BLaER1 (cell line): ENCODE measurements around the gene YJU2.
"Not testable (repeated sequence)": the region's sequence is repeated elsewhere in the genome, so short reads cannot be mapped to it uniquely, and the experiment has no call there.

Source experiments
- H3K27ac ChIP-seq: shearing (Covaris generic); formaldehyde crosslinking; 2 replicates; pipeline ENCODE4 v1.8.1; 2022
- H3K27me3 ChIP-seq: shearing (Covaris generic); formaldehyde crosslinking; 2 replicates; pipeline ENCODE4 v1.8.1; 2022
- H3K36me3 ChIP-seq: shearing (Covaris generic); formaldehyde crosslinking; 2 replicates; pipeline ENCODE4 v1.8.1; 2022
- H3K4me1 ChIP-seq: shearing (Covaris generic); formaldehyde crosslinking; 2 replicates; pipeline ENCODE4 v1.8.1; 2022
- H3K4me2 ChIP-seq: shearing (Covaris generic); formaldehyde crosslinking; 2 replicates; pipeline ENCODE4 v1.8.1; 2022
- H3K4me3 ChIP-seq: shearing (Covaris generic); formaldehyde crosslinking; 2 replicates; pipeline ENCODE4 v1.8.1; 2022
- H3K9ac ChIP-seq: shearing (Covaris generic); formaldehyde crosslinking; 2 replicates; pipeline ENCODE4 v1.8.1; 2022
- H3K9me3 ChIP-seq: shearing (Covaris generic); formaldehyde crosslinking; 2 replicates; pipeline ENCODE4 v1.8.1; 2022
- H4K20me1 ChIP-seq: shearing (Covaris generic); formaldehyde crosslinking; 2 replicates; pipeline ENCODE4 v1.8.1; 2022
- Cebpa-rat ChIP-seq: shearing (Covaris generic); IDR thresholded peaks from 2 replicates; pipeline ENCODE4 v1.8.1; 2022

The YJU2 gene

GRCh38 chr19:4267101-4267900 lies 20.4 kb downstream of the YJU2 start:
- Histone ChIP-seq H4K20me1 (peaks cover 9% of the 10 kb centered on the region), H3K36me3 (peaks cover 85% of the 10 kb centered on the region), H3K4me2 (peak overlapping the region; percentile 33; the same call in 1 of the 2 replicates)

GRCh38 chr19:4267901-4268815 lies 21.3 kb downstream of the YJU2 start:
- peaks cover 38% of the 10 kb centered on the region for H3K4me1 ChIP-seq
- TF ChIP-seq Cebpa-rat = no peak
- no peak overlapping the region for H3K9ac ChIP-seq
- peaks cover 77% of the 10 kb centered on the region for H3K36me3 ChIP-seq
- H3K4me2 ChIP-seq = no peak overlapping the region
- no peaks in the 10 kb centered on the region for H3K27me3 ChIP-seq
- peaks cover 9% of the 10 kb centered on the region for H4K20me1 ChIP-seq
- H3K9me3 ChIP-seq = no peaks in the 10 kb centered on the region
- no peak overlapping the region for H3K27ac ChIP-seq
- no peak overlapping the region for H3K4me3 ChIP-seq

More at GRCh38 chr19:4267101-4267900, 20.4 kb downstream of the YJU2 start:
- H3K27me3 ChIP-seq = no peaks in the 10 kb centered on the region
- H3K27ac ChIP-seq = no peak overlapping the region
- H3K4me1 ChIP-seq = peaks cover 39% of the 10 kb centered on the region
- H3K9me3 ChIP-seq = no peaks in the 10 kb centered on the region
- no peak overlapping the region for H3K4me3 ChIP-seq
- no peak for TF ChIP-seq Cebpa-rat
- no peak overlapping the region for H3K9ac ChIP-seq

GRCh38 chr19:4268816-4269430 lies 22.0 kb downstream of the YJU2 start:
- Histone ChIP-seq H3K9ac (no peak overlapping the region), H4K20me1 (peaks cover 9% of the 10 kb centered on the region), H3K4me2 (no peak overlapping the region), H3K36me3 (peaks cover 69% of the 10 kb centered on the region), H3K9me3 (no peaks in the 10 kb centered on the region), H3K27ac (no peak overlapping the region), H3K4me3 (no peak overlapping the region), H3K27me3 (no peaks in the 10 kb centered on the region), H3K4me1 (peaks cover 30% of the 10 kb centered on the region)
- no peak for TF ChIP-seq Cebpa-rat

GRCh38 chr19:4272894-4273293 lies 26.0 kb downstream of the YJU2 start:
- Histone ChIP-seq H4K20me1 (no peaks in the 10 kb centered on the region), H3K4me3 (no peak overlapping the region), H3K4me2 (no peak overlapping the region), H3K9me3 (no peaks in the 10 kb centered on the region), H3K36me3 (peaks cover 42% of the 10 kb centered on the region), H3K4me1 (peaks cover 10% of the 10 kb centered on the region), H3K27ac (no peak overlapping the region), H3K9ac (no peak overlapping the region), H3K27me3 (peaks cover 12% of the 10 kb centered on the region)
- TF ChIP-seq Cebpa-rat = no peak

- H4K20me1 ChIP-seq, H3K4me2 ChIP-seq, H3K9me3 ChIP-seq, H3K9ac ChIP-seq, H3K27ac ChIP-seq, H3K4me3 ChIP-seq: not testable (repeated sequence)
- Histone ChIP-seq H3K4me1 (peaks cover 21% of the 10 kb centered on the region), H3K27me3 (peaks cover 26% of the 10 kb centered on the region), H3K36me3 (peaks cover 28% of the 10 kb centered on the region)
Measured at GRCh38 chr19:4274321-4274686, 27.4 kb downstream of the YJU2 start.

- H3K9ac ChIP-seq = no peak overlapping the region
- peaks cover 55% of the 10 kb centered on the region for H3K27me3 ChIP-seq
- no peak overlapping the region for H3K27ac ChIP-seq
- TF ChIP-seq Cebpa-rat = no peak
- H3K9me3 ChIP-seq = no peaks in the 10 kb centered on the region
- H3K4me2 ChIP-seq = no peak overlapping the region
- H3K4me3 ChIP-seq = no peak overlapping the region
- H3K36me3 ChIP-seq = no peaks in the 10 kb centered on the region
- H4K20me1 ChIP-seq = peaks cover 9% of the 10 kb centered on the region; the same call in 1 of the 2 replicates
- H3K4me1 ChIP-seq = peaks cover 29% of the 10 kb centered on the region
Measured at GRCh38 chr19:4277191-4277696, 30.4 kb downstream of the YJU2 start.

- Histone ChIP-seq H4K20me1 (peaks cover 9% of the 10 kb centered on the region; the same call in 1 of the 2 replicates), H3K4me2 (peak overlapping the region; percentile 87), H3K9ac (no peak overlapping the region), H3K27me3 (peaks cover 63% of the 10 kb centered on the region), H3K36me3 (no peaks in the 10 kb centered on the region), H3K27ac (no peak overlapping the region), H3K9me3 (no peaks in the 10 kb centered on the region), H3K4me1 (peaks cover 29% of the 10 kb centered on the region), H3K4me3 (no peak overlapping the region)
- TF ChIP-seq Cebpa-rat = no peak
Measured at GRCh38 chr19:4278010-4278409, 31.1 kb downstream of the YJU2 start.

- Histone ChIP-seq H3K9ac (no peak within 1 kb of the TSS), H3K27me3 (peaks cover 64% of the 10 kb centered on the region), H3K4me3 (peak within 1 kb of the TSS; percentile 62), H3K4me2 (peak within 1 kb of the TSS; percentile 87), H3K4me1 (peaks cover 29% of the 10 kb centered on the region), H3K27ac (no peak within 1 kb of the TSS), H3K36me3 (no peaks in the 10 kb centered on the region), H3K9me3 (no peaks in the 10 kb centered on the region), H4K20me1 (peaks cover 9% of the 10 kb centered on the region; the same call in 1 of the 2 replicates)
- no peak for TF ChIP-seq Cebpa-rat
Measured at GRCh38 chr19:4278419-4279266, 31.8 kb downstream of the YJU2 start, which contains the start of gene SHD. Gene SHD, plus strand, starts transcription at chr19:4279266. Its CDS starts 798 bp downstream, at chr19:4280064.

GRCh38 chr19:4279267-4279529 lies 32.3 kb downstream of the YJU2 start:
- peak overlapping the region; percentile 62 for H3K4me3 ChIP-seq
- TF ChIP-seq Cebpa-rat = no peak
- H3K9ac ChIP-seq = no peak overlapping the region
- peaks cover 9% of the 10 kb centered on the region; the same call in 1 of the 2 replicates for H4K20me1 ChIP-seq
- no peaks in the 10 kb centered on the region for H3K9me3 ChIP-seq
- peaks cover 29% of the 10 kb centered on the region for H3K4me1 ChIP-seq
- H3K4me2 ChIP-seq = peak overlapping the region; percentile 87
- no peaks in the 10 kb centered on the region for H3K36me3 ChIP-seq
- H3K27me3 ChIP-seq = peaks cover 64% of the 10 kb centered on the region
- H3K27ac ChIP-seq = no peak overlapping the region
